SK-N-SH treated with all-trans-retinoic acid at 6 μM for 48 hours (cell line): ENCODE measurements around the gene RBFOX2.

Source experiments
- ARNTL ChIP-seq: fragments of 450-650 bp; formaldehyde crosslinking; IDR thresholded peaks from 2 replicates; pipeline ENCODE4 v1.5.0; 2020; ENCODE audit warnings: low read depth, mild to moderate bottlenecking, moderate library complexity, borderline replicate concordance
- CREB5 ChIP-seq: fragments of 250-450 bp; sonication (Bioruptor Pico); IDR thresholded peaks from 2 replicates; pipeline ENCODE4 v1.5.1; 2020; ENCODE audit warnings: low read depth, mild to moderate bottlenecking, moderate library complexity
- ESRRG ChIP-seq: fragments of 250-450 bp; sonication (Bioruptor Pico); IDR thresholded peaks from 2 replicates; pipeline ENCODE4 v1.6.1; 2021; ENCODE audit warnings: mild to moderate bottlenecking
- GLIS3 ChIP-seq: fragments of 250-450 bp; sonication (Bioruptor Pico); IDR thresholded peaks from 2 replicates; pipeline ENCODE4 v1.5.0; 2020; ENCODE audit warnings: mild to moderate bottlenecking, moderate library complexity
- POU6F1 ChIP-seq: fragments of 250-450 bp; sonication (Bioruptor Pico); IDR thresholded peaks from 2 replicates; pipeline ENCODE4 v1.8.0; 2021; ENCODE audit warnings: low read depth, mild to moderate bottlenecking, moderate library complexity, borderline replicate concordance
- RARB ChIP-seq: fragments of 250-450 bp; sonication (Bioruptor Pico); IDR thresholded peaks from 2 replicates; pipeline ENCODE4 v1.8.0; 2021; ENCODE audit warnings: mild to moderate bottlenecking, moderate library complexity
- TSHZ2 ChIP-seq: fragments of 250-450 bp; sonication (Bioruptor Pico); IDR thresholded peaks from 2 replicates; pipeline ENCODE4 v1.5.0; 2020; ENCODE audit warnings: mild to moderate bottlenecking, moderate library complexity
- ZFP3 ChIP-seq: fragments of 250-450 bp; sonication (Bioruptor Pico); IDR thresholded peaks from 2 replicates; pipeline ENCODE4 v1.5.0; 2020; ENCODE audit warnings: mild to moderate bottlenecking, moderate library complexity
- ZFP30 ChIP-seq: fragments of 450-650 bp; formaldehyde crosslinking; IDR thresholded peaks from 2 replicates; pipeline ENCODE4 v1.5.0; 2022; ENCODE audit warnings: mild to moderate bottlenecking, moderate library complexity
- ZNF70 ChIP-seq: fragments of 450-650 bp; formaldehyde crosslinking; IDR thresholded peaks from 2 replicates; pipeline ENCODE4 v1.5.0; 2020; ENCODE audit warnings: mild to moderate bottlenecking, moderate library complexity

- TF ChIP-seq ZFP3 (CRISPR knock-in tag) (no peak), ZFP30 (CRISPR knock-in tag) (no peak), ESRRG (CRISPR knock-in tag) (no peak), POU6F1 (CRISPR knock-in tag) (no peak), RARB (CRISPR knock-in tag) (no peak), TSHZ2 (CRISPR knock-in tag) (no peak), CREB5 (no peak), GLIS3 (CRISPR knock-in tag) (no peak), ARNTL (CRISPR knock-in tag) (no peak), ZNF70 (CRISPR knock-in tag) (no peak)
Measured at GRCh38 chr22:35986088-35986487, 42.5 kb downstream of the RBFOX2 start.
